CD4-positive, alpha-beta T cell treated with Interleukin-4 for 1 hour (primary cell): ENCODE results near the gene CDRT15.
"Not testable (repeated sequence)": the region's sequence is repeated elsewhere in the genome, so short reads cannot be mapped to it uniquely, and the experiment has no call there.

Source experiments
- DNase-seq, 2 donors: peaks; one replicate each; pipeline ENCODE4 v3.0.0-alpha.2; 2020 to 2022

The CDRT15 gene

GRCh38 chr17:14205992-14206461 lies 30.6 kb downstream of the CDRT15 start:
- peak; percentile 51 to 69 for DNase-seq

- DNase-seq: no peak
These were observed 31.3 kb downstream of the CDRT15 start for GRCh38 chr17:14205380-14205779.

- DNase-seq: no peak
These were observed 32.1 kb downstream of the CDRT15 start for GRCh38 chr17:14204546-14204945.

DNA sequence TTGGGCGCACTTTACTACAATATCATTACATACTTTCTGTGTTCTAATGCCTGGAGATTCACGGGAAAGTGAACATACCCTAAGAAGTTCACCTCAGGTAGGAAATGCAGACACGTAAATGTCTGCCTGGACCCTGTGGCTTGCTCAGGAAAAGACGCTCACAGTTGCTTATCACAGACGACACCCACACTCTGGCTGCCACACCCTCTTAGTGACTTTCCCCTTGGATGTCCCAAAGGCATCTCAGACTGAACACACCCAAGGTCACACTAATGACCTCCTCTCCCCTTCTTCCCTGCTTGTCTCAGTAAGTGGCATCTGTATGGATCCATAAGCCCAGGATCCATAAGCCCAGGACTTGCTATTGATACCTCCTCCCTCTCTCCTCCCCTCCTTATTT lies 32.6 kb downstream of the CDRT15 start:
- DNase-seq: peak in 1 of 2 donors; percentile 26

DNA sequence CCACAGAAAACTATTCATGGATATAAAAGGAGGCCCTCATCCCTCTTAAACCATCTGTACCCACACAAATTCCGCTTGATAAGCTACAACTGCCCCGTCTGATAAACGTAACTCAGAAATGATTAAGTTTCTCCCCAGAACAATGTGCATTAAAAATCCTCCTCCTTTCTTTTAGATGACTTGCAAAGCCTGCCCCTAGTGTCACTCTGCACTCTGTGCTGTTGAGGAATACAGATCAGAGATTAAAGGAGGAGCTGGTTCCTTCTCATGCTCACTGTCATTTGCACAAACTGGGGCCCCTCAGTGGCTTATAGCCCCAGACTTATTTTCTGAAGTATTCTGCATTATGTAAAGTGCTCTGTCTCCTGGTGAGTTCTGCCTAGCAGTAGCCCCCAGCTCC lies 33.3 kb downstream of the CDRT15 start:
- DNase-seq: peak; percentile 37 to 59

DNA sequence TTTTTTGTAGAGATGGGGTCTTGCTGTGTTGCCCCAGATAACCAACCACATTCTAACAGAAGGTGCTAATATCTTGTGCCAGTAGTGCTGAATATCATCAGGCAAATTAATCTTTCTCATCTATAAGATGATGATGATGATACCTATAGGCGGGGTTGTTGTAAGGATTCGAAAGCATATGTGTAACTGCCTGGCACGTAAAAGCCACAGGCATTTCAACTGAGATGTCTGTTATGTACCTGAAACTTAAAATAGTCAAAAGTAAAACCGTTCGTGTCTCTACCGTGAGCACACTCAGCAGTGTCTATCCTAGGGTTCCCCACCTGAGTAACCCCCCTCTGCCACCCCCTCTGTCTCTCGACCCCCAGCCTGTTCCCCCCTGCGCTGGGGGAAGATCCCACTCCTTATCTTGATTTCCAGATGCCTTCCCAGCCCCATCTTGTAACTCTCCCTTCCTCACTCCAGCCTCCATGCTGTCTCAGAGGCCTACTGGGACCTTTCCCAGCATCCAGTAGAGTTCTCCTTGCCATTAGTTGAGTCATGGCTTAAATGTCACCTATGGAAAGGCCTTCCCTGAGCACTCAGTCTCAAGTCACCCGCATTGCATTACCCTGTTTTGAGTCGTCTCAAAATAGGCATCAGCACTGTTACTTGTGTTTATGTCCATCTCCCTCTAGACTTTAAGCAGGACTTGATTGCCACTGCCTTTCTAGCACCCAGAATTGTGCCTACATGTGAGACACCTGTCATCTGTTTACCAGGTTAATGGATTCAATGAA lies 34.1 kb downstream of the CDRT15 start:
- no peak for DNase-seq

DNA sequence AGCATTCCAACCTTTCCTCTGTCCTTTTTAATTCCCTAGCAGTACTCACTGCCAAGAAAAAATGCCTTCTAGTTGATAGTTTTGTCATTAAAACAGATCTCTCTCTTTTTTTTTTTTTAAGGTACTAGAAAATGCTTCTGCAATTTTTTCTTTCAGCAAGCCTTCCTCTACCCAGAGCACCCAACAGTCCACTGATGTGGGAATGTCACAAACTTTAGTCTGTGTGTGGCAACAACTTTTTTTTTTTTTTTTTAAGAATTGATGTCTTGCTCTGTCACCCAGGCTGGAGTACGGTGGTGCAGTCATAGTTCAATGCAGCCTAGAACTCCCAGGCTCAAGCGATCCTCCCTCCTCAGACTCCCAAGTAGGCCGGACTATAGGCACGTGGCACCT lies 34.7 kb downstream of the CDRT15 start:
- DNase-seq: no peak

DNA sequence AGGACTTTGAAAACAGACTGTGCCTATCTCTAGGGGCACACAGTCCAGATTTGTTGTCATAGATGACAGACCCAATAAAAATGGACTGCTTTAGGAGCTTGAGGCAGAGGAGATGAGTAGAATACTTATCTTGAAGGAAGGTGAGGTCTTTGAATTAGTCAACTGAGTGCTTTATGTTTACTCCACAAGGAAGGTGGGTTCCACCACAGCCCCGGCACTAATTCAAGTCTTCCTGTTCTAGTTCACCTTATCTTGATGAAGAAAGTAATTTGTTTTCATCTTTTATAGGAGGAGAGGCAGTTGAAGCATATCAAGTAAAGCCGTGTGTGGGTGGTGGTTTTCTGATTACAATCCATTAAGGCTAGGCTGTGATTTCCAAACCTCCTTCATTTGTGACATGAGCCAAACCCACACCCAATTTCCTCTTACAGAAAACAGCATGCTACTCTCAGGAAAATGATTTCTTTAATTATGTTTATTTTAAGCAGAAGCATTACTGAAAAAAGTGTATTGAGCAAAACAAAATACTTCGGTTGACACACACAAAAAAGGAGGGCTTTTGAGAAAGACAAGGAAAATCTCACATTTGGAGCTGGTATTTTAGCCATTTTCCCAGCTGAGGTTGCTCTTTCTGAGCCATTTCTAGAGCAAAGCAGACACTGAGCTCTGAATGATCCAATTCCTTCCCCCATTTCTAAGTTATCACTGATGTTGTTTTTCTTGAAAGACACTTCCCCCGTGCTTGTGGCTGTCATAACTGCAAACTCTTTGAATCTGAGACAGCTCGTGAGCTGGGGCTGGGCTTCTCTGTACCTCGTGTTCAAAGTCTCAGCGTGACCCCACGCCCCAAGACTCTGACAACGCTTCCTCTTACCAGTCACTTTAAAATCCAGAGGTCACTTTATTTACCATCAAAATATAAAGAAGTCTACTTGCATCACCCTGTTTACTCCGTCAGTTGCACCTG lies 35.4 kb downstream of the CDRT15 start:
- peak; percentile 69 for DNase-seq

- no peak for DNase-seq
These were observed 36.3 kb downstream of the CDRT15 start for GRCh38 chr17:14200354-14200753.

DNA sequence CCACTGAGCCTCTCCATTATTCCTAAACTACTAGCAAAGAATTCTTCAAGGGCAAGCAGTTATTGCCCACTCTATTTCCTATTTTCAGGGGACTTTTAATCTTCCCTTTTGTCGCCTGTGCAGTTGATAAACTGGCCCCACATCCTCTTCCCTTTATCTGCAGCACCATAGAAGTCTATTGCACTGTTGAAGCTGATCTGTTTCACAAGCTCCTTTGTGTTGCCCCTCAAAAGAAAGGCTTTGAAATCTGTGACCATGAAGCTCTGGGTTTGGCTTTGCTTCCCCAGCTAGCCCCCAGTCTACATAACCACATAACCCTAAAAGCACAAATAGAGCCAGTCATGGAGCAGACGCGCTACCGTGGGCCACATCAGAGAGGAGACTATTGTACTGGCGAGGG lies 37.1 kb downstream of the CDRT15 start:
- DNase-seq: no peak

GRCh38 chr17:14198575-14198974 lies 38.1 kb downstream of the CDRT15 start:
- no peak for DNase-seq

DNA sequence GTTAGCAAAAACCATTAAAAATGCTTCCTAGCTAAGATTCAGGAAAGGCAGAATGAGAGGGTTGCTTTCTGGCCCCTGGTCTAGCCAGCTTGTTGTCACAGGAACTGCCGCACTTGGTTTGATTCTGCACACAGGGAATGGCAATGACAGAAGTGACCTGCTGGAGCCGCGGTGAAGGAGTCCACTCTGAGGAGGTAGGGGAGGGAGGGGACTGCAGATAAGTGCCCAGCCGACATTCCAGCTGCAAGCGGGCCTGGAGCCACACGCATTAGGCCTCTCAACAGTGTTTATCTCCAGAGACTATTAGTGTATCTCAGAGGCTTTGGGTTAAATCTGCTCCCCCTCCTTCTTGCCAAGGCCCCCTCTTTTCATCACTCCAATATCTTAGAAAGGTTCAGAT lies 38.6 kb downstream of the CDRT15 start:
- DNase-seq: no peak

GRCh38 chr17:14197586-14197985 lies 39.1 kb downstream of the CDRT15 start:
- peak; percentile 31 to 53 for DNase-seq

GRCh38 chr17:14197057-14197456 lies 39.6 kb downstream of the CDRT15 start:
- DNase-seq: no peak

DNA sequence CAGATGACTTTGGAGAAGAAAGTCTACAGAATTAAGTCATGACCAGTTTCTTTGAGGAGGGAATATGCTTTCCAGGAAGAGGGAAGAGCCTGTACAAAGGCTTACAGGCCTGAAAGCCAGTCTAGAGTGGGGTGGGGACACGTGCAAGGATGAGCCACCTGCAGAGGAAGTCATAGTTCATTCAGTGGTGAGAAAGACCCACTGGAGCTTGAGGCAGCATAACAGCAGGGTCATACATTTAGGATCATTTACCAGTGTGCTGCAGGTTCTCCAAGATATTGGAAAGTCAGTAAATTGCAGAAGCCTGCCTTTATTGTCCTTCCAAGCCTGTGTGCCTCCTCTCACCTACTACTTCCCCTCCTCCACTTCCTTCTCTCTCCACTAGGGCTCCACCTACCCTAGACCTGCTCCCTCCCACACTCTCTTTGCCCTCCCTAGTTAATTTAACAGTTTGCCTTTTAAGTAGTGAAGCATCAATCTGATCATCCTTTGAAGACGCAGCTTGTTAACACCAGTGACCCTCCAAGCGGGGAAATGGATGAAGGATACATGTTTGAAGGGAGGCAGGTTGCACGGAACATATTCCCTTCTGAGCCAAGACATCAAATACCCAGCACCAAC lies 40.2 kb downstream of the CDRT15 start:
- DNase-seq: peak in 1 of 2 donors; percentile 36

DNA sequence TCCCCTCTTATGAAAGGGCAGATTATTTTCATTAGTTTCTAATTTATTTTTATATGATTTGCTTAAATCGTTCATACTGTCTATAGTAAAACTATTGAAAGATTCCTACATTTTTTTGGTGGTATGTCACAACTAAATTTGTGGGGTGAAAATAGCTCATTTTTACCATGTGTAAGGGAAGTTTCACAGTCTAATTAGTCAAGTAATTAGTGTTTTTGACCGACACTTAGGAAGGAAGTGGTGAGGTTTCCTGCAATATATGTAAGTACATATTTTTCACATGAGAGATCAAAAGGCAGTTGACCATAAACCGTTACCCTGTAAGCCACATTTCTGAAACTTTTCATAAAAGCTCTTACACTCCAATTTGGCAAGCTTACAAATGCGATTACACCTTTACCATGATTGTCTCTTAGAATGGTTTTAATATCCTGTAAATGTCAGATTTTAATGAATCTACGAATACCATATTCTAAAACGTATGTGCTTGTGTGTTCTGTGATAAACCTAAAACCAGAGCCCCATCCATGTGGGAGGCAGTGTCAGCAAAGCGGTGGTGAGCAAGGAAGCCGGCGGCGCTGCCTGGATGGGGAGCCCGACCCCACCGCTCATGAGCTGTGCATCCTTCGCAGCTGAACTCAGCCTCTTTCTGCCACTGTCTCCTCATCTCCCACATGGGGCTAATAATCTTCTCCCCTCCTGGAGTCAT lies 43.9 kb downstream of the CDRT15 start:
- peak in 1 of 2 donors; percentile 35 for DNase-seq

- not testable (repeated sequence) for DNase-seq
These were observed 44.6 kb downstream of the CDRT15 start for GRCh38 chr17:14192039-14192438.

DNA sequence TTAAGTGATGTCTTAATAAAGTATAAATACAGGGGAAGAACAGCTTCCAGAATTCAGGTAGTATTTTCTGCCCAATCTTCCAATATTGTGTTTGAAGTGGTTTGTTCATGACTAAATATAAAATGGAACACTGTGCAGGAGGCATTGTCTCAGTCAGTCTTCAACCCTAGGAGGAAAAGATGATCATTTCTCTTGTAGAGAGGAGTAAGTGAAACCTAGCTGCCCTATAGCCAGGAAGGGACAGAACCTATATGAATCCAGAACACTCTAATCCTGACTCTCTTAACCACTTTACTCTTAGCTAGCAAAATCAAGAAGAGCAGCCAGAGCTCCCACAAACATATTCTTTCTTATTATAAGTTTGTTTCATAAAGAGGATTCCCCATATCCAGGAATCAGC lies 45.2 kb downstream of the CDRT15 start:
- DNase-seq: not testable (repeated sequence)

- DNase-seq: not testable (repeated sequence)
These were observed 45.9 kb downstream of the CDRT15 start for GRCh38 chr17:14190774-14191173.

DNA sequence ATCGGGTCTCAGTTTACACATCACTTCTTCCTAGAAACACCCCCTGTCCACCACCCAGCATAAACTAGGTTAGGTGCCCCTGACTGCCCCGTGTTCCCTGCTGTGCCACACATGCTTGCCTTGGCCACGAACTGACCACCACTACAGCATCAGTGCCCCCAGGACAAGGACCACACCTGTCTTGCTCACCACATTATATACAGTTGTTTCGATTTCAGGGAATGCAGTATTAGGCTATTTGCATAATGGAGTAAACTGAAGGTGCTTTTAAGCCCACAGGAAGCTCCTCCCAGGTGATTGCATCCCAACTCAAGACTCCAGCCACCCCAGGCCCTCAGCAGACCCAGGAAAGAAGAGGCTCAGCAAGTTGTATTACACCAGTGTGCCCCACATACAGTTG lies 50.2 kb downstream of the CDRT15 start:
- DNase-seq: not testable (repeated sequence)
